ENCODE data around the gene SRP54. TPM values are rescaled to one million over a fixed set of nuclear protein-coding genes. Genes with fewer than 3 reads are reported as not detected.

The SRP54 gene
- total and polyA plus RNA-seq, 2 of the 13 experiments (the other 11 are each of a cell fraction or from before 2014, with no cell fraction given) = 42.2 to 207 TPM

- TF ChIP-seq BCL3 (CRISPR knock-in tag; IDR thresholded peaks at IDR 0.05) (peak; percentile 99), PREB (CRISPR knock-in tag; IDR thresholded peaks at IDR 0.05) (peak; percentile 49), ZNF557 (CRISPR knock-in tag; IDR thresholded peaks at IDR 0.05) (peak; percentile 29; the same call in 1 of the 2 replicates), ZNF605 (CRISPR knock-in tag; IDR thresholded peaks at IDR 0.05) (peak; percentile 88; the same call in 1 of the 2 replicates), PHF21A (CRISPR knock-in tag; IDR thresholded peaks at IDR 0.05) (peak; percentile 85), NFKBIZ (CRISPR knock-in tag; IDR thresholded peaks at IDR 0.05) (peak; percentile 71; the same call in 1 of the 2 replicates), NR2C2 (CRISPR knock-in tag; IDR thresholded peaks at IDR 0.05; ENCODE audit: borderline replicate concordance) (peak; percentile 83; the same call in 1 of the 2 replicates), ZSCAN21 (CRISPR knock-in tag; IDR thresholded peaks at IDR 0.05; ENCODE audit: borderline replicate concordance) (peak; percentile 99), ZNF503 (CRISPR knock-in tag; IDR thresholded peaks at IDR 0.05) (peak; percentile 86; the same call in 1 of the 2 replicates), GFI1 (CRISPR knock-in tag; IDR thresholded peaks at IDR 0.05; ENCODE audit: borderline replicate concordance) (peak; percentile 91), ZNF7 (CRISPR knock-in tag; IDR thresholded peaks at IDR 0.05) (no peak), FOXM1 (CRISPR knock-in tag; IDR thresholded peaks at IDR 0.05) (peak; percentile 64; the same call in 1 of the 2 replicates), MAF1 (CRISPR knock-in tag; IDR thresholded peaks at IDR 0.05; ENCODE audit: borderline replicate concordance) (peak; percentile 93), BRF2 (CRISPR knock-in tag; IDR thresholded peaks at IDR 0.05) (peak; percentile 89; the same call in 1 of the 2 replicates), ARHGAP35 (CRISPR knock-in tag; IDR thresholded peaks at IDR 0.05; ENCODE audit: borderline replicate concordance) (peak; percentile 98), FLYWCH1 (CRISPR knock-in tag; IDR thresholded peaks at IDR 0.05) (peak; percentile 49; the same call in 1 of the 2 replicates), TP53 (CRISPR knock-in tag; conservative IDR thresholded peaks at IDR 0.05) (peak; percentile 78), NFIC (IDR thresholded peaks at IDR 0.05; ENCODE audit: low read length) (no peak), SSRP1 (CRISPR knock-in tag; IDR thresholded peaks at IDR 0.05) (peak; percentile 21; the same call in 1 of the 2 replicates), ZXDC (CRISPR knock-in tag; IDR thresholded peaks at IDR 0.05) (no peak; the same call in 1 of the 2 replicates), MZF1 (CRISPR knock-in tag; IDR thresholded peaks at IDR 0.05; ENCODE audit: borderline replicate concordance) (peak; percentile 81; the same call in 1 of the 2 replicates)
Observed at GRCh38 chr14:35046048-35046750, 63.4 kb downstream of the SRP54 start, which contains the start of gene FAM177A1 (continued).
